GM12878 (cell line): Measurements from ENCODE around the gene PPP1R7. TPM values are rescaled to one million over a fixed set of nuclear protein-coding genes. Genes with fewer than 3 reads are reported as not detected.

ENCODE experiments used
- ATAC-seq: fragments of 200-7000 bp; cut with Tn5 transposase; 3 replicates; pipeline ENCODE4 v1.9.1; 2020; ENCODE audit warnings: mild to moderate bottlenecking, moderate library complexity
- BruUV-seq: library from RNA; stranded (reverse); fragments of 400-500 nt; replicated peaks from 2 replicates; lab custom pipeline; 2021; lab: Mats Ljungman, UMichigan
- CTCF ChIA-PET: fragments of 300-600 bp; sonication (Branson Sonifier 250); formaldehyde crosslinking; extraction: SDS; loops from one replicate; lab custom pipeline; 2021; ENCODE audit warnings: inconsistent platforms; lab: Yijun Ruan, JAX
- POLR2A ChIA-PET: fragments of 350-600 bp; formaldehyde crosslinking; extraction: SDS; loops from one replicate; lab custom pipeline; 2021; ENCODE audit warnings: inconsistent platforms; lab: Charles Lee
- RAD21 ChIA-PET: fragments of 300-600 bp; sonication (Branson Sonifier 250); formaldehyde crosslinking; loops from one replicate; lab custom pipeline; 2023; ENCODE audit warnings: antibody characterized with exemption; ENCODE audit not compliant: unreplicated experiment; lab: Charles Lee
- SMC1A ChIA-PET: fragments of 300-600 bp; sonication (Branson Sonifier 250); formaldehyde crosslinking; loops from one replicate; lab custom pipeline; 2023; ENCODE audit not compliant: unreplicated experiment, uncharacterized antibody; lab: Charles Lee
- DNase-seq: peaks from one replicate; pipeline ENCODE4 v3.0.0-alpha.2; 2011; ENCODE audit warnings: low read depth, low spot score
- FAIRE-seq: peaks from 3 replicates; lab custom pipeline; 2011; peaks lifted over from hg19 to GRCh38; lab: Jason Lieb, UNC
- H2AFZ ChIP-seq: 2 replicates; pipeline ENCODE4 v1.6.0; 2011; ENCODE audit warnings: low read depth, low read length, control low read depth; ENCODE audit not compliant: control insufficient read depth
- H3K27ac ChIP-seq: 2 replicates; pipeline ENCODE4 v1.5.1; 2011; ENCODE audit warnings: control low read depth; ENCODE audit not compliant: control insufficient read depth, insufficient read depth
- H3K27me3 ChIP-seq, 2 experiments: replicated peaks in 1 of 2; 2 replicates each; pipeline versions ENCODE4 v1.6.0 to v1.6.1; 2011; ENCODE audit warnings: low read length in 1 of 2; ENCODE audit not compliant: control insufficient read depth in 2 of 2, insufficient read depth in 2 of 2
- H3K36me3 ChIP-seq, 2 experiments: 2 replicates each; pipeline ENCODE4 v1.5.1; 2011; ENCODE audit warnings: low read length in 1 of 2; ENCODE audit not compliant: control insufficient read depth in 2 of 2, insufficient read depth in 2 of 2
- H3K4me1 ChIP-seq: 2 replicates; pipeline ENCODE4 v1.6.1; 2011; ENCODE audit warnings: mild to moderate bottlenecking, low read length, moderate library complexity, mixed read lengths; ENCODE audit not compliant: control insufficient read depth, insufficient read depth
- H3K4me2 ChIP-seq: 2 replicates; pipeline ENCODE4 v1.6.0; 2011; ENCODE audit warnings: control low read depth; ENCODE audit not compliant: control insufficient read depth, insufficient read depth
- H3K4me3 ChIP-seq: fragments of 200-600 bp; sonication (generic); 2 replicates; pipeline ENCODE4 v1.5.1; 2016
- H3K79me2 ChIP-seq: 2 replicates; pipeline ENCODE4 v1.6.0; 2011; ENCODE audit warnings: low read length; ENCODE audit not compliant: control insufficient read depth, insufficient read depth
- H3K9ac ChIP-seq: 2 replicates; pipeline ENCODE4 v1.8.0; 2011; ENCODE audit warnings: low read length, control low read depth, mixed read lengths; ENCODE audit not compliant: control insufficient read depth, insufficient read depth
- H3K9me3 ChIP-seq: replicated peaks from 3 replicates; pipeline ENCODE4 v1.5.1; 2011; ENCODE audit warnings: mild to moderate bottlenecking, low read length; ENCODE audit not compliant: control insufficient read depth, insufficient read depth
- H4K20me1 ChIP-seq: 2 replicates; pipeline ENCODE4 v1.6.0; 2011; ENCODE audit not compliant: control insufficient read depth, insufficient read depth
- MYB ChIP-seq: fragments of 150-350 bp; IDR thresholded peaks from 2 replicates; pipeline ENCODE4 v1.6.1; 2014; ENCODE audit warnings: mild to moderate bottlenecking, low read depth, low read length, borderline replicate concordance
- NFIC ChIP-seq: IDR thresholded peaks from 2 replicates; pipeline ENCODE4 v1.6.1; 2012; ENCODE audit warnings: low read depth, mild to moderate bottlenecking, inconsistent platforms, low read length, moderate library complexity
- RB1 ChIP-seq: fragments of 450-650 bp; formaldehyde crosslinking; IDR thresholded peaks from 2 replicates; pipeline ENCODE4 v1.6.1; 2017; ENCODE audit warnings: mild to moderate bottlenecking, borderline replicate concordance
- SP1 ChIP-seq: IDR thresholded peaks from one replicate; pipeline ENCODE4 v1.6.1; 2011; ENCODE audit warnings: low read depth, low read length
- WRNIP1 ChIP-seq: IDR thresholded peaks from 2 replicates; pipeline ENCODE4 v1.6.1; 2011; ENCODE audit warnings: low read depth, low read length, improper control_type of control experiment, borderline replicate concordance
- YBX1 ChIP-seq: fragments of 450-650 bp; IDR thresholded peaks from 2 replicates; pipeline ENCODE4 v1.6.1; 2016; ENCODE audit warnings: antibody characterized with exemption
- WGBS: methylation state at CpG from one replicate; pipeline ENCODE4 v1.1.6; 2016; ENCODE audit warnings: low lambda C conversion rate; ENCODE audit not compliant: insufficient replicate concordance, insufficient coverage; ENCODE audit errors: missing lambda C conversion rate; 5-methylcytosine and 5-hydroxymethylcytosine counted together
- in situ Hi-C: fragments of 300-500 bp; cut with MboI; formaldehyde crosslinking; loops from 9 replicates; pipeline ENCODE4 v1.14.3; 2018; ENCODE audit warnings: mixed read lengths
- intact Hi-C: fragments of 100-400 bp; cut with micrococcal nuclease; formaldehyde crosslinking; loops from one replicate; pipeline ENCODE4 v1.14.2; 2022; ENCODE audit not compliant: unreplicated experiment
- polyA plus RNA-seq, 11 experiments: library from polyadenylated mRNA; depleted of rRNA in 4 of 11; unstranded in 6 of 11; stranded (reverse) in 5 of 11; fragments of >200 nt; fragmentation: Nextera tagmentation in 4 of 11; fragmentation: Illumina TruSeq in 1 of 11; extraction: Ambion mirVana in 4 of 11; extraction: Trizol in 1 of 11; gene quantifications; 1 replicate in 1 of 11; 2 replicates in 10 of 11; pipeline versions ENCODE4 v1.2.1 to v1.2.3, GENCODE V29; 2011 to 2016; ENCODE audit warnings: inconsistent platforms in 2 of 11, missing spikeins in 2 of 11, low read depth in 1 of 11
- total RNA-seq, 4 experiments: library from RNA; depleted of rRNA in 3 of 4; stranded (reverse); fragments of >200 nt in 3 of 4; fragmentation: Illumina TruSeq in 1 of 4; extraction: Trizol in 1 of 4; gene quantifications; 2 replicates each; pipeline versions ENCODE4 v1.2.1 to v1.2.3, GENCODE V29; 2013 to 2021
- TF ChIP-seq, protein P1 (sequence below): IDR thresholded peaks from 2 replicates; pipeline ENCODE4 v1.6.1; 2012; ENCODE audit warnings: low read length, inconsistent platforms
- TF ChIP-seq, protein P2 (sequence below): IDR thresholded peaks from 2 replicates; pipeline ENCODE4 v1.6.1; 2012; ENCODE audit warnings: low read depth, low read length, improper control_type of control experiment

Gene PPP1R7
- total and polyA plus RNA-seq, 10 of the 15 experiments (the other 5 are each of a cell fraction or from before 2014, with no cell fraction given): 78.5 to 174 (median 93.7) TPM

DNA sequence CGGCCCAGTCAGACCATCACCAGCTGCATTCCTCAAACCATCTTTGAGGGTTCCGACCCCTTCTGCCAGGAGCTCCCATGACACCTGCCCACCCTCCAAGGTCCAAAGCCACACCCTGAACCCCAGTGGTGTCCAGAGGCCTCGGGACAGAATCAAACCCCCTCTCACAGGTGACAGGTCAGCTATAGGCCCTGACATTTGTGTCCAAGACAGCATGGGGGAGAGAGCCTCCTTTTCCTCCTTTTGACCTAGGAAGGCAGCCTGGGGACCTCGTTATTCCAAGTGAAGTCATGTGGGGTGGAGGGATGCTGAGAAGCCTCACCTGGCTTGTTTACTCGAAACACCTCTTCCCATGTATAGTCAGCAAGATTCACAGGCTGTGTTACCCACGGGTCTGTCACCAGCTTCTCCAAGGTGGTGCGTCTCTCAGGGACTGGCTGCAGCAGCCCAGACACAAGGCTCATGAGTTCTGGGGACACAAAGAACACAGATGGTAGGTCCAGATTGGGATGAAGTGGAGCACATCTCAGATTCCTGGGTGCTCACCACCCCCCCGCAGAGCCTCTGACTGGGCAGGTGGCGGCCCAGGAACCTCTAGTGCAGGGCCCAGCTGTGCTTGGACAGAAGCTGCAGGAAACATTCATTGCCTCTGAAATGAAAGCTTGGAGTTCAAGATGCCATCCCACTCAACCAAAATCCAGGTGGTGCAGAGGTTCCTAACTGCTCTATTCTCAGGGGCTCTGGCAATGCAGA lies 43.1 kb upstream of the PPP1R7 start:
- ATAC-seq: no peak
- in situ Hi-C loops (no loop called here), intact Hi-C loops (no loop called here)
- Histone ChIP-seq H3K36me3 (peaks cover 4 to 12% of the 10 kb centered on the region in 2 experiments; a peak in 3 of 4 replicates), H3K4me3 (no peak overlapping the region), H3K9ac (no peak overlapping the region), H4K20me1 (no peaks in the 10 kb centered on the region), H3K4me1 (peaks cover 33% of the 10 kb centered on the region), H3K27me3 (no peaks in the 10 kb centered on the region), H3K9me3 (no peaks in the 10 kb centered on the region), H2AFZ (no peak overlapping the region), H3K79me2 (peaks cover 45% of the 10 kb centered on the region), H3K27ac (no peak overlapping the region), H3K4me2 (no peak overlapping the region)
- FAIRE-seq: no peak
- TF ChIP-seq SP1 (no peak), RB1 (no peak), YBX1 (no peak), MYB (no peak), NFIC (no peak), WRNIP1 (no peak)
- TF ChIP-seq, protein P1, sequence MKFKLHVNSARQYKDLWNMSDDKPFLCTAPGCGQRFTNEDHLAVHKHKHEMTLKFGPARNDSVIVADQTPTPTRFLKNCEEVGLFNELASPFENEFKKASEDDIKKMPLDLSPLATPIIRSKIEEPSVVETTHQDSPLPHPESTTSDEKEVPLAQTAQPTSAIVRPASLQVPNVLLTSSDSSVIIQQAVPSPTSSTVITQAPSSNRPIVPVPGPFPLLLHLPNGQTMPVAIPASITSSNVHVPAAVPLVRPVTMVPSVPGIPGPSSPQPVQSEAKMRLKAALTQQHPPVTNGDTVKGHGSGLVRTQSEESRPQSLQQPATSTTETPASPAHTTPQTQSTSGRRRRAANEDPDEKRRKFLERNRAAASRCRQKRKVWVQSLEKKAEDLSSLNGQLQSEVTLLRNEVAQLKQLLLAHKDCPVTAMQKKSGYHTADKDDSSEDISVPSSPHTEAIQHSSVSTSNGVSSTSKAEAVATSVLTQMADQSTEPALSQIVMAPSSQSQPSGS: no peak
- TF ChIP-seq, protein P2, sequence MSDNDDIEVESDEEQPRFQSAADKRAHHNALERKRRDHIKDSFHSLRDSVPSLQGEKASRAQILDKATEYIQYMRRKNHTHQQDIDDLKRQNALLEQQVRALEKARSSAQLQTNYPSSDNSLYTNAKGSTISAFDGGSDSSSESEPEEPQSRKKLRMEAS: no peak
- ChIA-PET RAD21 (interaction anchor here (0.8 kb wide), 1 partner anchor 19 kb away, joined by 3 read pairs; no protein-coding TSS in a partner anchor), CTCF (interaction anchor here (0.6 kb wide), 1 partner anchor 543 kb away, joined by 3 read pairs; no protein-coding TSS in a partner anchor), POLR2A (interaction anchor here (0.6 kb wide), 1 partner anchor 51 kb away, joined by 3 read pairs; no protein-coding TSS in a partner anchor), SMC1A (interaction anchor here (0.6 to 1.8 kb wide), 4 partner anchors 10 to 39 kb away, joined by 3 to 4 read pairs (median 3); no protein-coding TSS in a partner anchor)
- BruUV-seq: no TSS peak
- WGBS: 69% methylated on average over 9 of the region's 9 CpGs
- no peak for DNase-seq
